Measurements from ENCODE around the gene HNRNPU. TPM values are rescaled to one million over a fixed set of nuclear protein-coding genes. Genes with fewer than 3 reads are reported as not detected.
A peak's percentile ranks its signal among the peaks of the same experiment; 100 is the strongest.

The HNRNPU gene
- total and polyA plus RNA-seq, 2 of the 13 experiments (the other 11 are each of a cell fraction or from before 2014, with no cell fraction given) = 101 to 508 TPM

GRCh38 chr1:244863491-244864252, 671 bp downstream of the HNRNPU start (continued):
- TF ChIP-seq ZBTB37 (CRISPR knock-in tag; IDR thresholded peaks at IDR 0.05) = no peak
- 0 out of 2 replicates have a peak, but pooled peaks have one; percentile 43 for TF ChIP-seq SMAD9 (CRISPR knock-in tag; IDR thresholded peaks at IDR 0.05)
- TF ChIP-seq HNRNPL (IDR thresholded peaks at IDR 0.05; ENCODE audit: low read depth, low read length) = 0 out of 2 replicates have a peak, but pooled peaks have one; percentile 47
- peak; percentile 49; the same call in 1 of the 2 replicates for TF ChIP-seq REL (CRISPR knock-in tag; conservative IDR thresholded peaks at IDR 0.05)
- TF ChIP-seq ZNF598 (CRISPR knock-in tag; IDR thresholded peaks at IDR 0.05; ENCODE audit: borderline replicate concordance) = peak; percentile 72; the same call in 1 of the 2 replicates
- TF ChIP-seq KLF16 (CRISPR knock-in tag; IDR thresholded peaks at IDR 0.05) = peak in 1 of 2 experiments; percentile 1; a peak in 1 of 4 replicates
- TF ChIP-seq ZNF430 (CRISPR knock-in tag; IDR thresholded peaks at IDR 0.05) = 0 out of 2 replicates have a peak, but pooled peaks have one; percentile 1
- TF ChIP-seq HOXA9 (CRISPR knock-in tag; IDR thresholded peaks at IDR 0.05; ENCODE audit: borderline replicate concordance) = peak; percentile 53
- peak; percentile 58 for TF ChIP-seq ZNF18 (CRISPR knock-in tag; IDR thresholded peaks at IDR 0.05; ENCODE audit: insufficient replicate concordance)
- TF ChIP-seq ZNF672 (CRISPR knock-in tag; IDR thresholded peaks at IDR 0.05) = peak; percentile 35; the same call in 1 of the 2 replicates
- TF ChIP-seq ZNF484 (CRISPR knock-in tag; IDR thresholded peaks at IDR 0.05; ENCODE audit: borderline replicate concordance, low read depth) = no peak
- TF ChIP-seq CREBL2 (CRISPR knock-in tag; IDR thresholded peaks at IDR 0.05; ENCODE audit: borderline replicate concordance) = 0 out of 2 replicates have a peak, but pooled peaks have one; percentile 6
- TF ChIP-seq AGO2 (optimal IDR thresholded peaks at IDR 0.05; ENCODE audit: low read depth, low read length) = peak; percentile 99
- TF ChIP-seq ZC3H4 (CRISPR knock-in tag; IDR thresholded peaks at IDR 0.05; ENCODE audit: borderline replicate concordance) = 0 out of 2 replicates have a peak, but pooled peaks have one; percentile 38
- TF ChIP-seq POLR2G (IDR thresholded peaks at IDR 0.05; ENCODE audit: low read depth, low read length) = peak; percentile 5
- 0 out of 2 replicates have a peak, but pooled peaks have one; percentile 15 for TF ChIP-seq GFI1 (CRISPR knock-in tag; IDR thresholded peaks at IDR 0.05; ENCODE audit: borderline replicate concordance)
- 0 out of 2 replicates have a peak, but pooled peaks have one; percentile 2 for TF ChIP-seq RXRB (CRISPR knock-in tag; IDR thresholded peaks at IDR 0.05; ENCODE audit: borderline replicate concordance)
- no peak for TF ChIP-seq ZNF691 (CRISPR knock-in tag; IDR thresholded peaks at IDR 0.05; ENCODE audit: borderline replicate concordance, low read depth)
- 0 out of 2 replicates have a peak, but pooled peaks have one; percentile 21 for TF ChIP-seq EEA1 (CRISPR knock-in tag; IDR thresholded peaks at IDR 0.05; ENCODE audit: borderline replicate concordance)
- peak; percentile 22; the same call in 1 of the 2 replicates for TF ChIP-seq MXD1 (CRISPR knock-in tag; IDR thresholded peaks at IDR 0.05)

Measured in HepG2 (cell line).